HG03558 (cell line): ENCODE measurements around the gene CELF4.

Experiments used
- ATAC-seq: cut with Tn5 transposase; IDR thresholded peaks from one replicate; pipeline ENCODE4 v1.9.1; 2021; ENCODE audit warnings: moderate number of reproducible peaks; ENCODE audit not compliant: unreplicated experiment; ENCODE audit errors: extremely low read depth

CELF4 gene

DNA sequence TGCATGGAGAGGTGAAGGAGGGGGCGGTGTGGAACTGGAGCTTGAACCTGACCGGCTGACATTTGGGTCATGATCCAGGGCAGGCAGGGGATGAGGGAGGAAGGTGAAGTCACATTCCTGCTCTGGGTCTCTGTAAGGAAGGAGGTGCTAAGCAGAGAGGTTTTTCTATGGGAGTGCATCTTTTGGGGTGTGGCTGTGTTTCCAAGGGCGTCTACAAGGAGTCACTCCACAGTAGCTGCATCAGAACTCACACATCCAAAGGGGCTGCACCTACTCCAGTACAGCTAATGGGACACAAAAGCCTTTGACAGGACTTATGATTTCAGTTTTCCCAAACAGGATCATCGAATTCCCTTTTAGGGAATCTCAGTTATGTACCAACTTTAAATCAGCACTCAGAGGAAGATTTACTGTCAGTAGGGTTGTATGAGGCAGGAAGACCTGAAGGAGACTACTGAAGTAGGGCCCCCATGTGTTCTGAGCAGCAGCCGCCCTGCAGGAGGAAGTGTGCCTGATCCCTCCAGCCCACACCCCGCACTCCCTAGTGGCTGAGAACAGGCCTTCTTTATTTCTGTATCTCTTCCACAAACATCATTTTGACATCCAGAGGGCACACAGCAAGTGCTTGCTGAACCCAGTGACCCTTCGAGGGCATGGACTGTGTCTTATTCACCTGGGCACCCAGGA lies 137.2 kb downstream of the CELF4 start:
- no peak for ATAC-seq

- ATAC-seq, result no peak
These were observed 139.0 kb downstream of the CELF4 start for GRCh38 chr18:37426586-37426985.

DNA sequence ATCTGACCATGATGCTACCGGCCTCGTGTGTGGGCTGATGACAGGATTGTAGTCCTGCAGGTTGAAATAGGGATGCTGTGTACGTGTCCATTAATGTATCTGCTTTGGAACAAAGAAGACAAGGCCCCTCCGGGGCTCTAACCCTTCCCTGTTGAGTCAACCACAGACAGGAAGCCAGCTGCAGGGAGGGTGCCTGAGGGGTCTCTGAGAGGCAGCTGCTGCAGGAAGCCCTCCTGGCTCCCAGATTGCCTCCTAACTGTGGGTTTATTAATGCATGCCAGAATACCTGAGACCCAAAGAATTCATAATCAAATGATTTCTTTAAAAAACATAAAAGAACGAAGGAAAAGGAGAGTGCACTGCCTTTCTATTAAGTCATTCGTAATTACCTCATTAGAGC lies 140.4 kb downstream of the CELF4 start:
- no peak for ATAC-seq

- ATAC-seq, result no peak
These were observed 141.1 kb downstream of the CELF4 start for GRCh38 chr18:37424507-37424906.

DNA sequence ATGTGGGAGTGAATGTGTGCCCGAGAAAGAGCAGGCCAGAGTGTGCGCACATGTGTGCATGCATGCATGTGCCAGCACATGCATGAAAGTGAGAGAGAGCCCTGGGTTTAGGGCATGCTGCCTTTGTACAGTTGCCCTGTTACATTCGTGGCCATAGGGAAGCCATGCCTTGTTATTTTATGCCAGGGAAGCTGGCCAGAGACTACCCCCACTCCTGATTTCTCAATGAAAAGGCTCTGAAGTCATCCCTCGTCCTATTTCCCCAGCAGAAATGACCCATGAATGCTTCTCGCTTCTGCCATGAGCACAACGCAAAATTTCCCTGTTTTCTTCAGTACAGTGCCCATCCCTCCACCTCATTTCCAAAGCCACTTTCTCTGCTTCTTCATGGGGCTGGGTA lies 143.0 kb downstream of the CELF4 start:
- ATAC-seq, result no peak

- no peak for ATAC-seq
These were observed 143.5 kb downstream of the CELF4 start for GRCh38 chr18:37422116-37422515.

DNA sequence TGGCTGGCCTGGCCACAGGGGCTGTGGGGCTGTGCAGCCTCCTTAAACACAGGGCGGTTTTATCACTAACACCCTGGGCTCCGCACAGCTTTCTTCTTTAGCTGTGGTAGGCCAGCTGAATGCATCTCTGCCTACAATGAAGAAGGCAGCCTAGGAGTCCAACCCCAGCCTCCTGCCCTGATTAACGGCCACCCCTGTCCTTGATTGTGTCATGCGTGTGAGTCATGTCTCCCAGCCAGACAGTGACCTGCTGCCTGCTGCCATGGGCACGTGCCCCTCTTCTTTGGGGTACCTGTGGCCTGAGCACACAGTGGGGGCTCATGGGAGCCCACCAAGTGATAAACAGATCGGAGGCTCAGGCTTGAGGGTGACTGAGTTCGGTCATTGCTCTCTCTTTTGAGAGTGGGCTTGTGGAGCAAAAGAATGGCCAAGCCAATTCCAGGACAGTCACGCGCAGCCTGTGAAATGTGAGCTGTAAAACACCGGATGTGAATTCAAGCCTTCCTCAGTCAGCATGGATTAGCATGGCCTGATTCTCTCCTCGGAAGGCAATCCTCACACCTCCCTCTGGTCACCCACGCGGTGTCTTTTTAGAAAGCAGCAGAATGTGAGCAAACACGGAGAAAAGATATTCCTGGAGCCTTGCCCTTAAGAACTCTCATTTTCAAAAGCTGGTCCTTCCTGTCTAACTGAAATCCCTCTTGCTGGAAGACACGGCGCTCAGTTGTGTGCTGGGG lies 144.1 kb downstream of the CELF4 start:
- no peak for ATAC-seq

DNA sequence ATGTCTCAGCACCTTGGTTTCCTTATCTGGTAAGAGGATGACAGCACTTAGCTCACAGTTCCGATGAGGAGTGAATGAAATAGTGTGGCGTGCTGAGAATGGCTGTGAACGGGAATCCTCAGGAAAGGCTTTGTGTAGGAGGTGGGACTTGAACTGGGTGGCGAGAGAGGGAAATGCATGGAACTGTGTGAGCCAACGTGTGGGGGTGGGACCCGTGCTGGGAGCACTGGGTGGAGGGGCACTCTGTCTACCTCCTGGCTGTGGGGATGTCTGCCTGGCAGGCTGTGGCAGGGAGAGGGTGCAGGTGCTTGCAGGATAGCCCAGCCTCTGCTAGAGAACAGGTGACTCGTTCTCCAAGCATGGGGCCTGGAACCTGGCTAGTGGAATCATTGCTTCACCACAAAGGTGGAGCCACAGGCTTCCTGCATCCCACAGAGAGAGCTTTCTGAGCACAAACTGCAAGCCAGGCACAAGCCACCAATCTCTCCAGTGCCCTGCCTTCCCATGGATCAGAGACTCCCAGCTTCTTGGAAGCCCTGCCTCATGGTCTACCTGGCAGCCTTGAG lies 145.2 kb downstream of the CELF4 start:
- ATAC-seq, result no peak

DNA sequence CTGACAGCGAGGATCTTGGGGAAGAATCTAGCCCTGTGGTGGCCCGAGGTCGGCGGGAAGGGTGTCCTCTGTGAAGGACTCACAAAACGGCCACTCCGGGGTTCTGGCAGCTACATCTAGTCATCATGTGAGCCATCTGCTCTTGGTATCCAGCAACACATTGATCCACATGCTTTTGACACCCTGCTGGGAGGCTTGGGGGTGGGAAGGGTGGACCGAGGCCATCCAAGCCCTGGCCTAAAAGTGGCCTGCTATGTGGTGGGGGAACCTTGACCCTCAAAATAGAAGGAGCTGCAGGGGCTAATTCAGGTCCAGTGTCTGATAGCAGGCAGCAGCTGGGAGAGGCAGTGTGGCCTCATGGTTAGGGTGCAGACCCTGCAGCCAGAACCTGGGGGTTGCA lies 145.7 kb downstream of the CELF4 start:
- no peak for ATAC-seq

DNA sequence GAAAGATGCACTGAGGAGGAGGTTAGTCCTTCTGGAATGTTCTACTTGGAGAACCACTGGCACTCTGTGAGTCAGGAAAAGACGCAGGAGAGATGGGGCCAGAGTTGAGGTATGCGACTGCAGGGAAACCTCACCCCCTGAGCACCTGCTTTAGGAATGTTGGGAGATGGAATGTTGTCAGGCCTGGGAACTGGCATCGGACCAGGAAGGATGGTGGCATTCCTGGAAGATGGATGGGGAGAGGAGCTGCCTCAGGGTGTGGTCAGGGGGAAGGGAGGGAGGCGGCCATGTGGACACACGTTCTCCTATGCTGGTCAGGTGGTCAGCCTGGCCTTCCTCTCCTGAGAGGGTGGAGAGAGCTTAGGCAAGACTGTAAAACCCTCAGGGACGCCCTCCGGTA lies 146.3 kb downstream of the CELF4 start:
- no peak for ATAC-seq

DNA sequence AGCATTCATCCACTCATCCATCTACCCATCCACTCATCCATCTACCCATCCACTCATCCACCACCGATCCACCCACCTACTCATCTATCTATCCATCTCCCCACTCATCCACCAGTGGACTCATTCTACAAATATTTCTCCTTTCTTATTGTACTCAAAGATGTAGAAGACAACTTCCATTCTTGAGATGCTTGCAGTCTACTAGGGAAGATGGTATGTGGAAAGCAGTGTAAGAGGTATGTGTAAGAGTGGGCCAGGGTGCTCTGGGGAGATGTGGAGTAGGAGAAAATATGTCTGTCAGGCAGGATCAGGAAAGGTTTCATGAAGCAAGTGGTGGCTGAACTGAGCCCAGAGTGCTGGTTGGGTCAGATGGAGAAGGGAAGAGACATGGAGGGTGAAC lies 150.8 kb downstream of the CELF4 start:
- no peak for ATAC-seq

- no peak for ATAC-seq
These were observed 152.8 kb downstream of the CELF4 start for GRCh38 chr18:37412829-37413228.

- no peak for ATAC-seq
These were observed 153.3 kb downstream of the CELF4 start for GRCh38 chr18:37412333-37412732.

GRCh38 chr18:37409878-37410277 lies 155.7 kb downstream of the CELF4 start:
- no peak for ATAC-seq

GRCh38 chr18:37408676-37409265 lies 156.8 kb downstream of the CELF4 start:
- ATAC-seq, result no peak

DNA sequence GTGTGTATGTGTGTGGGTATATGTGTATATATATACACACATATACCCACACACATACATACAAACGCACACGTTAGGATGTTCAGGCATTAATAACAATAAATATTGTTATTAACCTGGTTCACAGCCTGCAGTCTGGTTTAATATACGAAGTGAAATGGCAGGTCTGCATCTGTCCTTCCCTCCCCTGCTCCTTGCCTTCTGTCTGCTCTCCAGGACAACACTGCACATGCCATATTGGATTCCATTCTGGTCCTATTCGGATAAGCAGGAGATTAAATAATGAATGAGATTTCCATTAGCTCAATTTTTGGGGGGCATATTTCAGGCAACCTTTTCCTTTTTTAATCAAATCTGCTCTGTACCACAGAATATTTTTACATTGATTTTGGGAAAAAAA lies 158.0 kb downstream of the CELF4 start:
- no peak for ATAC-seq

DNA sequence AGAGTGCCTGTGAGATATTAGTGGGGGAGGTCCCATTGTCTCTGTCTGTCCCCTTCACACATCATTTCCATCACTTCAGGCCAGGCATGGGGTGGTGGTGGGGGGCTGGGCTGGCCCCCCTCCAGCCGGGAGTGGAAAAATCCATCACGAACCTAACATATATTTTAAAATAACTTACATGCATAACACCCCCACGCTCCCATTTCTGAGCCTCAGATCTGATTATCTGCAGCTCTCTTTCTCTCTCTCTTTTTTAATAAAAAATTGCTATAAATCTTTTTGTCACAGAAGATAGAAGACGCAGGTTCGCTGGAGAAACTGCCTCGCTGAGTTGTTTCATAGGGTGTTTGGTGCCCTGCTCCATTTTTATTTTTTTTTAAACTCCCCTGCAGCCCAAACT lies 159.8 kb downstream of the CELF4 start:
- ATAC-seq, result no peak

DNA sequence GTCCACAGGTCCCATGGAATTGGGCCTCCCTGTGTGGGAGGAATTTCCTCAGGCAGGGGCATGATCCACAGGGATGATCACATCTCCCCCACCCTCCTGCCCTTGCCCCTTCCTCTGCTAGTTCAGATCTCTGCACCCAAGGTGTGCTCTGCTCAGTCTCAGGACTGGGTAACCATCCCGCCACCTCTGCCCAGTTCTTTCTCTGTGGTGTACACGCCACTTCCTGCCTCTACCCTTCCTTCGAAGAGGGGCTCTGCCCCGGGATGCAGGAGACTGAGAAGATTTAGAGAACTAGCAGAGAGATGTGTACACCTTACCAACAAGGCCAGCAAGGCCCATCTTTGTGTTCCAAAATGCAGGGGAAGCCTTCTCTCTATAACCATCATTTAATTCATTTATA lies 160.4 kb downstream of the CELF4 start:
- ATAC-seq, result no peak

DNA sequence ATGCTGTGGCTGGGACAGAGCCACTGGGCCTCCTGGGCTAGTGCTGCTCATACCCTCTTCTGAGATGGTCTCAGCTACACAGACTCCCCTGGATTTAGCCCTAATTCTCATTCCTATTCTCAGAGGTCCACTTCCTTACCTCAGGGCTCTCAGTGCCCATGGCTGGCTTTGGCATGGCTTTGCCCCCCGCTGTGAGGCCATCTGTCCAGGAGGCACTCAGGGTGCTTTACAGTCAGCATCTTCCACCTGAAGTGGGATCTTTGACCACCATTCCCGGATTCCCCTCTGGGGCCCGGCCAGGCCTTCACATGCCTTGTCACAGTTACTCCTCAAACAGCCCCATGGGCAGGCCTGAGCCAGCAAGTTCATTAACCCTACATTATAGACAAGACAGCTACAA lies 161.8 kb downstream of the CELF4 start:
- no peak for ATAC-seq

- no peak for ATAC-seq
These were observed 162.4 kb downstream of the CELF4 start for GRCh38 chr18:37403100-37403781.

DNA sequence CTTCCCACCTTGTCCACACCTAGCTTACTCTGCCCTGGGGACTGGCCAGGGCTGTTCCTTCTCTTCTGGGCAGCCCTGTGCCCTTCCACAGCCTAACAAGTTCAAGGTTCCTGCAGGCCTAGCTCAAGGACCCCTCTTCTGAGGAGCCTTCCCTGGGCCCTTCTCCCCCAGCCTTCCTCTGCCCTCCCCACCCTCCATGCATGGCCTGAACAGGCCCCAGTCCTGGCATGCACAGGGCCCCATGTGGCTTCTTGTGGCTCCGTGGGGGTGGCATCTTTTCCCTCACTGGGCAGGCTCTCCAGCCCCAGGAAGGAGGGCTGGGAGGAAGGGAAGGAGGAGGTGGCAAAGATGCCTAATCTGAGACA lies 162.9 kb downstream of the CELF4 start:
- no peak for ATAC-seq
